ENCODE results near the gene DZANK1.

Gene DZANK1

DNA sequence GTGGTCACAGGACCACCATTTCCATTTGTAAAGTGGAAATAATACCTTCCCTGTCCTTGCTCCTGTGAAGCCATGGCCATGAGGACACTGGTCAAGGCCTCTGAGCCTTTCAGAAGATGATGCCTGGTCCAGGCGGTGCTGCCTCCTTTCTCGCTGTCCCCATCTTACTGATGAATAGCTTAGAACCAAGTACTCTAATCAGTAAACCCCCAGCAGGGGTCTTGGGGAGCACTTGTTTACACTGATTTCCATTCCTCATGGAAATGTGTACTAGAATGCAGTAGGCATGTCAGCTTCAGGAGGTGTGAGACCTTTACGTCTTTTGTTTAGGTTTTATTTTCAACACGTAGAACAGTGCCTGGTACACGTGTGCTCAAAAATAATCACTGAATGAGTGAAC, 75.1 kb downstream of the DZANK1 start:
- no peak for TF ChIP-seq FOXM1 (IDR thresholded peaks at IDR 0.05; ENCODE audit: borderline replicate concordance, low read depth)
- TF ChIP-seq EGR1 (IDR thresholded peaks at IDR 0.05), result no peak
- no peak for TF ChIP-seq RAD21 (IDR thresholded peaks at IDR 0.05; ENCODE audit: low read depth)
- TF ChIP-seq, protein P1, sequence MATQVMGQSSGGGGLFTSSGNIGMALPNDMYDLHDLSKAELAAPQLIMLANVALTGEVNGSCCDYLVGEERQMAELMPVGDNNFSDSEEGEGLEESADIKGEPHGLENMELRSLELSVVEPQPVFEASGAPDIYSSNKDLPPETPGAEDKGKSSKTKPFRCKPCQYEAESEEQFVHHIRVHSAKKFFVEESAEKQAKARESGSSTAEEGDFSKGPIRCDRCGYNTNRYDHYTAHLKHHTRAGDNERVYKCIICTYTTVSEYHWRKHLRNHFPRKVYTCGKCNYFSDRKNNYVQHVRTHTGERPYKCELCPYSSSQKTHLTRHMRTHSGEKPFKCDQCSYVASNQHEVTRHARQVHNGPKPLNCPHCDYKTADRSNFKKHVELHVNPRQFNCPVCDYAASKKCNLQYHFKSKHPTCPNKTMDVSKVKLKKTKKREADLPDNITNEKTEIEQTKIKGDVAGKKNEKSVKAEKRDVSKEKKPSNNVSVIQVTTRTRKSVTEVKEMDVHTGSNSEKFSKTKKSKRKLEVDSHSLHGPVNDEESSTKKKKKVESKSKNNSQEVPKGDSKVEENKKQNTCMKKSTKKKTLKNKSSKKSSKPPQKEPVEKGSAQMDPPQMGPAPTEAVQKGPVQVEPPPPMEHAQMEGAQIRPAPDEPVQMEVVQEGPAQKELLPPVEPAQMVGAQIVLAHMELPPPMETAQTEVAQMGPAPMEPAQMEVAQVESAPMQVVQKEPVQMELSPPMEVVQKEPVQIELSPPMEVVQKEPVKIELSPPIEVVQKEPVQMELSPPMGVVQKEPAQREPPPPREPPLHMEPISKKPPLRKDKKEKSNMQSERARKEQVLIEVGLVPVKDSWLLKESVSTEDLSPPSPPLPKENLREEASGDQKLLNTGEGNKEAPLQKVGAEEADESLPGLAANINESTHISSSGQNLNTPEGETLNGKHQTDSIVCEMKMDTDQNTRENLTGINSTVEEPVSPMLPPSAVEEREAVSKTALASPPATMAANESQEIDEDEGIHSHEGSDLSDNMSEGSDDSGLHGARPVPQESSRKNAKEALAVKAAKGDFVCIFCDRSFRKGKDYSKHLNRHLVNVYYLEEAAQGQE (IDR thresholded peaks at IDR 0.05; ENCODE audit: low read depth), result no peak
- TF ChIP-seq YY1 (IDR thresholded peaks at IDR 0.05; ENCODE audit: low read depth), result no peak
- no peak for TF ChIP-seq TEAD4 (IDR thresholded peaks at IDR 0.05)
- no peak for TF ChIP-seq EP300 (IDR thresholded peaks at IDR 0.05; ENCODE audit: borderline replicate concordance)
- no peak for TF ChIP-seq CREB1 (IDR thresholded peaks at IDR 0.05; ENCODE audit: low read depth)
- TF ChIP-seq CEBPB (IDR thresholded peaks at IDR 0.05), result no peak
- TF ChIP-seq ZBTB7A (IDR thresholded peaks at IDR 0.05; ENCODE audit: low read depth), result no peak
- TF ChIP-seq, protein P2, sequence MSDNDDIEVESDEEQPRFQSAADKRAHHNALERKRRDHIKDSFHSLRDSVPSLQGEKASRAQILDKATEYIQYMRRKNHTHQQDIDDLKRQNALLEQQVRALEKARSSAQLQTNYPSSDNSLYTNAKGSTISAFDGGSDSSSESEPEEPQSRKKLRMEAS (IDR thresholded peaks at IDR 0.05), result no peak
- TF ChIP-seq, protein P3, sequence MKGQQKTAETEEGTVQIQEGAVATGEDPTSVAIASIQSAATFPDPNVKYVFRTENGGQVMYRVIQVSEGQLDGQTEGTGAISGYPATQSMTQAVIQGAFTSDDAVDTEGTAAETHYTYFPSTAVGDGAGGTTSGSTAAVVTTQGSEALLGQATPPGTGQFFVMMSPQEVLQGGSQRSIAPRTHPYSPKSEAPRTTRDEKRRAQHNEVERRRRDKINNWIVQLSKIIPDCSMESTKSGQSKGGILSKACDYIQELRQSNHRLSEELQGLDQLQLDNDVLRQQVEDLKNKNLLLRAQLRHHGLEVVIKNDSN (IDR thresholded peaks at IDR 0.05), result no peak
- TF ChIP-seq TCF12 (IDR thresholded peaks at IDR 0.05; ENCODE audit: low read depth), result no peak
- TF ChIP-seq NFIC (IDR thresholded peaks at IDR 0.05), result no peak
- TF ChIP-seq TAF1 (IDR thresholded peaks at IDR 0.05; ENCODE audit: low read depth), result no peak

DNA sequence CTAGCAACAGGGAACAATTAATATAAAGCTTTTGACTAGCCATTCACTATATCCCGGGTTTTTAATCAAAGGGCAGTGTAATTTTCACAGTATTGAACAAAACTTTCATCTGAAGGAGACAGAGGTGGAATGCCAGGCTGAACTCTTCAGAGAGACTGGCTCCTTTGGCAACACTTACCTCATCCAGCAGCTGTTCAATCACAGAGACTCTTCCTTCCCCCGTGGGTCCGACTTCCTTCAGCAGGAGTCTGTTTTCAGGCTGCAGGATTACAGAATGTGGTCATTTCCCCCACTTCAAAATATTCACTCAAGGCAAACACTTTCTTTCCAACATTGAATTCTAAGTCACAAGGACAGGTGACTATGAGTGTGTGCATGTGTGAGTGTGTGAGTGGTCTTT, 76.6 kb downstream of the DZANK1 start:
- TF ChIP-seq, protein P1 (IDR thresholded peaks at IDR 0.05; ENCODE audit: low read depth), result no peak
- no peak for TF ChIP-seq EGR1 (IDR thresholded peaks at IDR 0.05)
- no peak for TF ChIP-seq EP300 (IDR thresholded peaks at IDR 0.05; ENCODE audit: borderline replicate concordance)
- no peak for TF ChIP-seq NFIC (IDR thresholded peaks at IDR 0.05)
- no peak for TF ChIP-seq CREB1 (IDR thresholded peaks at IDR 0.05; ENCODE audit: low read depth)
- TF ChIP-seq, protein P2 (IDR thresholded peaks at IDR 0.05), result no peak
- no peak for TF ChIP-seq TEAD4 (IDR thresholded peaks at IDR 0.05)
- TF ChIP-seq, protein P3 (IDR thresholded peaks at IDR 0.05), result no peak
- TF ChIP-seq TAF1 (IDR thresholded peaks at IDR 0.05; ENCODE audit: low read depth), result no peak
- TF ChIP-seq FOXM1 (IDR thresholded peaks at IDR 0.05; ENCODE audit: borderline replicate concordance, low read depth), result no peak
- TF ChIP-seq ZBTB7A (IDR thresholded peaks at IDR 0.05; ENCODE audit: low read depth), result no peak
- TF ChIP-seq CEBPB (IDR thresholded peaks at IDR 0.05), result no peak

DNA sequence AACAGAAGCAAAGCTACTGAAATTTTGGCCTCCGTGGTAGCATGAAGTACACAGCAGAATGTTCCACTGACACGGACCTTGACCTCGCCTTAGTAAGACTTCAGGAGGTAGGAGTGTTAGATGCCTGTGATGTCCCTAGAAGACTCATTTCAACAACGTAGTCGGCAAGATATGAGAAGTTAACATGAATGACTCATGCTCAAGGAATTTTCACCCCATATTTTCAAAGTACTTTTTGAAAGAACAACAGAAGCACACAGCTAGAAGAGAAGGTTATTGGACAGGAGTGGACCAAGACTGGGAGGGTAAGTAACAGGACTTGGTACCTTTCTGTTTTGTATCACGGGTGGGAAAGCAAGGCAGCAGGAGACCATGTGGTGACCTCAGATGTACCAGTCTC, 78.0 kb downstream of the DZANK1 start:
- TF ChIP-seq CREB1 (IDR thresholded peaks at IDR 0.05; ENCODE audit: low read depth), result no peak
- no peak for TF ChIP-seq TEAD4 (IDR thresholded peaks at IDR 0.05)
- TF ChIP-seq TCF12 (IDR thresholded peaks at IDR 0.05; ENCODE audit: low read depth), result no peak
- TF ChIP-seq CEBPB (IDR thresholded peaks at IDR 0.05), result no peak
- no peak for TF ChIP-seq ZBTB7A (IDR thresholded peaks at IDR 0.05; ENCODE audit: low read depth)
- no peak for TF ChIP-seq EP300 (IDR thresholded peaks at IDR 0.05; ENCODE audit: borderline replicate concordance)
- no peak for TF ChIP-seq RAD21 (IDR thresholded peaks at IDR 0.05; ENCODE audit: low read depth)
- no peak for TF ChIP-seq TAF1 (IDR thresholded peaks at IDR 0.05; ENCODE audit: low read depth)
- TF ChIP-seq NFIC (IDR thresholded peaks at IDR 0.05), result no peak
- TF ChIP-seq FOXM1 (IDR thresholded peaks at IDR 0.05; ENCODE audit: borderline replicate concordance, low read depth), result no peak
- TF ChIP-seq EGR1 (IDR thresholded peaks at IDR 0.05), result no peak
- TF ChIP-seq, protein P2 (IDR thresholded peaks at IDR 0.05), result no peak
- TF ChIP-seq, protein P3 (IDR thresholded peaks at IDR 0.05), result no peak
- no peak for TF ChIP-seq YY1 (IDR thresholded peaks at IDR 0.05; ENCODE audit: low read depth)
- TF ChIP-seq, protein P1 (IDR thresholded peaks at IDR 0.05; ENCODE audit: low read depth), result no peak
